Effector CD4-positive, alpha-beta T cell (primary cell): ENCODE results near the gene BZW1.
"Not testable (repeated sequence)": the region's sequence is repeated elsewhere in the genome, so short reads cannot be mapped to it uniquely, and the experiment has no call there.

Experiments
- DNase-seq: peaks from one replicate; pipeline ENCODE4 v3.0.0-alpha.2; 2020

BZW1 gene

GRCh38 chr2:200791905-200792304, 19.8 kb upstream of the BZW1 start:
- DNase-seq: no peak

- DNase-seq: no peak
These were observed 17.6 kb upstream of the BZW1 start for GRCh38 chr2:200794143-200794542.

DNA sequence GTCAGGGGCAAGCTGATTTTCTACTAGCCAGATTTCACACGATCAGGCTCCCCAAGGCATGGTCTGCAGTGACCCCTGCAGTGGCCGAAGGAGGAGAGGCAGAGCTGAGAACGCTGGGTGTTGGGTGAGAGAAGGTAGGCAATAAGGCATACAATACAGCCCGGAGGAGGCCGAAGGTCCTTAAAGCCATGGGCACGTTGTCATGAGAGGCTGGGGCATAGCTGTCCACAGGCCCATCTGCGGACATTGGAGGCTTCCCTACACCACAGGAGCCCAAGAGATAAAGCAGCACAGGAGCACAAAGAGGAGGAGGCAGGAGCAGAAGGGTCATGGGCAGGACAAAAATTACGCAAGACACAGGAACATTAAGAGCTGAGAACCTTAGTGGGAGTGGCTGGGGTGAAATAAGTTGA, 16.7 kb upstream of the BZW1 start:
- DNase-seq: no peak

GRCh38 chr2:200796561-200796960, 15.1 kb upstream of the BZW1 start:
- DNase-seq: no peak

- DNase-seq: no peak
These were observed 14.4 kb upstream of the BZW1 start for GRCh38 chr2:200797242-200797770.

- DNase-seq: no peak
These were observed 13.2 kb upstream of the BZW1 start for GRCh38 chr2:200798514-200798913.

DNA sequence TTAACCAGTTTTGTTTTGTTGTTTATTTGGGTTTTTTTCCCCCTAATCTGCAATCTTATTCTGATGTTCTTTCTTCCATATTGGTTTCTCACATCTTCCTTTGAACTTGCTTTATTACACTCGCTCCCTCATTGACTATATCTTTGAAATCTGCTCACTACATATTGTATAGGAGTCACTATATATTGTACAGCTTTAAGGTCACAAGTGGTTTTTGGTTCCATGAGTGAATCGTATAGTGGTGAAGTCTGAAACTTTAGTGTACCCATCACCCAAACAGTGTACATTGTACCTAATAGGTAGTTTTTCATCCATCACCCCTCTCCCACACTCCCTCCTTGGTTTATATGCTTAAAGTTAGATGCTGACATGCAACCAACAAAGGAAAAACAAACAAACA, 11.3 kb upstream of the BZW1 start:
- DNase-seq: no peak

GRCh38 chr2:200801431-200801830, 10.3 kb upstream of the BZW1 start:
- not testable (repeated sequence) for DNase-seq

DNA sequence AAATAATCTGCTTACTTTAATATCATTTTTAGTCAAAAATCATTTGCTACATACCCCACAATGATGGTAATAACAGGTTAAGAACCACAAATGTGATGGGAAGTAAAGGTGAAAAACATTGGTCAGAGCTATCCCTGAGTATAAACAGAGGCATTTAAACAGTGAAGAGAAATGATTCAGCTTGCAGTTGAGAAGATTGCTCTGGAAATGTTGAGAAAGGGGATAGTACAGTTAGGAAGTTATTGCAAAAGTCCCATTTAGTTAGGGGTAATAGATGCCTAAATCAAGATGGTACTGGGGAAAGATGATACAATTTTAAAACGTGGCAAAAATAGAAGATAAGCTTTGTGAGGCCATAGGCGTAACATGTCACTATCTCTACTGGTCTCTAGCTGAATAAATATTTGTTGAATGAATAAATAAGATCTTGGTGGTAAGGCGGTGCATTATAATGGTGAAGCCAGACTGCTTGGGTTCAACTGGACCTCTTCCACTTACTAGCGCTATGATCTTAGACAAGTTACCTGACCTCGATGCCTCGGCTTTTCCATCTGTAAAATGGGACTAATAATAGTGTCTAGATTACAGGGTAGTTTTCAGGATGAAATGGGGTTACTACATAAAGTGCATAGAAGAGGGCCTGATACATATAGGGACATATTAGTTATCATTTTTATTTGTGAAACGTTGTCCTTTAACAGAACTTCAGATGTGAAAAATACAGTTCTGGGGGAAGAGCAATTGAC, 2.0 kb upstream of the BZW1 start:
- DNase-seq: no peak

DNA sequence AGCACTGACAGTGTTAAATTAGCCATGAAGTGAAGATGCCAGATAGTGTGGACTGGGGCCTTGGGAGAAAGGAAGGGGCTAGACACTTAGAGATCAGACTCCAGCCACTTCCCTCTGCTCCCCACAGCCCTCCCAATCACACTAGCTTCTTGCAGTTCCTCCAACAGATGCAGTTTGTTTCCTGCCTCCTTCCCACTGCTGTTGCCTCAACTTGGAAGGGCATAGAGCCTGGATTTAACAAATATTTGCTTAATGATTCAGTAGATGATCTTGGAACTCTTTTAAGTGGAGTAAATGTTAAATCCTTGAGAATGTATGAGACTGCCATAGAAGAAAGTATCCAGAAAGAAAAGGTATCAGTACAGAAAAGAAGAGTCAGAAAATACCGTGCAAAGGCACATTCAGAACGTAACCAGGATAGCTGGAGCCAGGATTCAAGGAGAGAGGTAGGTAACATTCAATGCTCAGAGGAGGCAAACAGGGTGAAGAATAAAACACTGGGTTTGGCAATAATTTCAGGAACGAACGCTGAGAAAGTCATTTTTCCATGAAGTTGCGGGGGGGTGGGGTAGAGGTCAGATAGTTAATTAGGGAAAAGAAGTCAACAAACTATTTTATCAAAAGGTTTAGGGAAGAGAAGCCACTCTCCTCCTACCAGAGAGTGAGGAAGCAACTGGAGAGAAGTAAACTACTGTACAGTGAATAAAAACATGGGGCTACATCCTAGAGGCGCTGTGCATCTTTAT, 1.3 kb upstream of the BZW1 start:
- no peak for DNase-seq

DNA sequence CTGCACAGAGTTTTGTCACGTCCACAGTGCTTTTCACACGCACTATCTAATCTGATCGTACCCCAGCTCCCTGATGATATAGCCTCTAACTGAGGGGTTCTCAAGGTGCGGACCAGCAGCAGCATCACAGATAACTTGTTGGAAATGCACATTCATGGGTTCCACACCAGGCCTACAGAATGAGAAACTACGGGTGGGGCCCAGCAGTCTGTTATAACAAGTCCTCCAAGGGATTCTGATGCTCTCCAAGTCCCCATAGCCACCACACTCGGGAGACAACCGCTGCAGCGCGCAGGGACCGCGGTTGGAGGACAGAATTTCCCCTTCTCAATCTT, 745 bp upstream of the BZW1 start:
- no peak for DNase-seq

- peak; percentile 45 for DNase-seq
These were observed 662 bp downstream of the BZW1 start for GRCh38 chr2:200812122-200813022.

GRCh38 chr2:200814276-200814815, 2.6 kb downstream of the BZW1 start:
- no peak for DNase-seq

DNA sequence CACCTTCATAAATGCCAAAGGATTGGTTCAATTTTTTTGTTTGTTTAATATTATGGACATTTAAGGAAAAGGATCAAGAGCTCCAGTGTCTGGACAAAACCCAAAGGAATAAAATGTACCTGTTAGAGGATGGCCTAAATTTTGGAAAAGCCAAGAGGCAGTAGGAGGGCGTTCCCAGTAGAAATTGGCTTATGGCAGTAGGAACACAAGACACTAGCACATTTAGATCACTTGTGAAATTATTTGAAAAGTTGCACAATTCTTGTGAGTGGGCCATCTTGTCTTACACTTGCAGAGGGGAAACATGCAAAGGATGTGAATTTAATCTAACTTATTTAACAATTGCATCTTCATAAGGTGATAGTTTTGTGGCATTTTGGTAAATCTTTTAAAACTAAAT, 3.2 kb downstream of the BZW1 start:
- DNase-seq: no peak

DNA sequence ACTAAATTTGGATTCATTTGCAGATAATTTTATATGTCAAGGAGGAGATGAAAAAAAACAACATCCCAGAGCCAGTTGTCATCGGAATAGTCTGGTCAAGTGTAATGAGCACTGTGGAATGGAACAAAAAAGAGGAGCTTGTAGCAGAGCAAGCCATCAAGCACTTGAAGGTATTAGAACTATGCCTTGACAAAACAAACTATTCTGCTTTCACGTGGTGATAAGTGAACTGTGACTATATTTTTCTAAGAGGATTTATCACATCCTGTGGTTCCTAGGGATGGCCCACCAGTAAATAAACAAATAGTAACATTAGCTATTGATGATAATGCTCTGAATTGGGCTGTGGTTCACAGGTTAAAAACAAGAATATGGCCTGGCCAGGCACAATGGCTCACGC, 7.0 kb downstream of the BZW1 start:
- not testable (repeated sequence) for DNase-seq

- DNase-seq: no peak
These were observed 9.0 kb downstream of the BZW1 start for GRCh38 chr2:200820573-200821234.

GRCh38 chr2:200821686-200822245, 10.1 kb downstream of the BZW1 start:
- DNase-seq: no peak

- no peak for DNase-seq
These were observed 16.4 kb downstream of the BZW1 start for GRCh38 chr2:200828104-200828503.

DNA sequence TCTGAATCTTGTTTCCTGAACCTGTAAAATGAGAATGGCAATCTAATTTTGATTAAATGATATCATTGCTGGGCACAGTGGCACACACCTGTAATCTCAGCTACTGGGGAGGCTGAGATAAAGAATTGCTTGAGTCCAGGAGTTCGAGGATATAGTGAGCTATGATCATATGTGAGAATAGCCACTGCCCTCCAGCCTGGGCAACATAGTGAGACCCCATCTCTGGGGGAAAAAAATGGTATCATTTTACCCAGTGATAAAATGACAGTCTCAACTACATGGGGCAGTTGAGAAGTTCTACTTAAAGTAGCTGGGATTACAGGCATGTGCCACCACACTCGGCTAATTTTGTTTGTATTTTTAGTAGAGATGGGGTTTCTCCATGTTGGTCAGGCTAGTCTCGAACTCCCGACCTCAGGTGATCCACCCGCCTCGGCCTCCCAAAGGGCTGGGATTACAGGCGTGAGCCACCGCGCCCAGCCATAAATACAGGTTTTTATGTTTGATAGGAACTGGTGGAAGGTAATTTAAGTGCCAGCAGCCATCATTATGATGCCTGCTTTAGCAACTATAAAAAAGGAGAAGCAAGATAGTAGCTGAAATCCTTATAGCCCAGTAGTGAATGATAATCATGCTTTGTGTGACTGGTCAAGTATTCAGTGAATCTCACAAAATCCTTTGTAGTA, 17.0 kb downstream of the BZW1 start:
- no peak for DNase-seq

DNA sequence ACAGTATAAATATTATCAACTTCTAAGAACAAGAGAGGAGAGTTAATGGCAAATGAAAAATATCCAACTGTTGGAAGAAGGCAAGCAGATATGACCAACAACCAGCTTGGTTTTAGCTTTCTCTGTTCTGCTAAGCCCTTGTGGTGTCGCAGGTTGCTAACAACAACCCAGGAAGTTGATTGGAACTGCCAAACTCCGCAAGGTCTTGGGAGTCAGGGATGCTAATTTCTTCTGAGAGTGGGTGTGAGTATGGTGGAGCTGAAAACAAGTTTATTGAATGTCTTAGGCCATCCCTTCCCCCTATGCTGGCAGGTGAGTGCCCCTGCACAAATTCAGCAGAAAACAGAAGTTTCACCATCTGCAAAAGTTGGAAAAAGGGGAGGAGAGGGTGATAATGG, 17.5 kb downstream of the BZW1 start:
- DNase-seq: no peak

GRCh38 chr2:200834701-200835100, 23.0 kb downstream of the BZW1 start:
- DNase-seq: no peak
